HUDEP-2 (cell line): ENCODE data around the gene EIF3L.

Experiments
- DNase-seq, 76 experiments: peaks; one replicate each; lab custom pipeline; 2025; ENCODE audit not compliant: unreplicated experiment in 76 of 76; lab: John Stamatoyannopoulos, UW

EIF3L gene

DNA sequence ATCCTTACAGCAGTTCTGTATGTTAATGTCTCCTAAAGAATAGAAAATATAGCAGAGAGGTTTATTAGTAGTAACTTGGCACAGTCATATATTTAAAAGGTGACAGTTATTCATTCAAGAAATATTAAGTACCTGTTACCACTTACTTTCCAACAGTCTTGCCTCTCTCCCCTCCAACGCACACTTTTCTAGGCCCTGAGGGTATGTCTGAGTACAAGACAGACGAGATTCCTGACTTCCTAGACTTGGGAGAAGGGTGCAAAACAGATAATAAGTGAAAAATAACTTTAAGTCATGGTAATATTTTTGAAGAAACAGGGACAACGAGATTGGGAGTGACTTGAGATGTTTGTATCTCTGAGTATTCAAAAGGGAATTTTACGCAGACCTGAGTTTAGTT is 1.6 kb downstream of the EIF3L start:
- no peak for DNase-seq

DNA sequence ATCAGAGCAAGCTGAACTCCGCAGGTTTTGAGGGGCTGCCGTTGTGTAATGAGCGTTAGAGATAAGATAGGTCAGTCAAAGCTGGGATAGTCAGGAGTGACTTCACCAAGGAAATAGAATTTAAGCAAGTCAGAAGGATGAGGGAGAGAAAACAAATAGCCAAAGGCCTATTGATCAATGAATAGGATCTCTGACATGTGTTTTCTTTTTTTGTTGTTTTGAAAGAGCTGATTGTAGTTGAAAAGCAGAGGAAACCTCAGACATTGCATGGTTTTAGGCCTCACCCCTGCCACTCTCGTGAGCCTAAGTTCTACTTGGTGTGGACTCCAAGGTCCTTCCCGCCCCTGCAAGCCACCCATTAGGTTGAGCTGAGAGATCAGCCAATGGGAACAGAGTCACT is 3.2 kb downstream of the EIF3L start:
- no peak for DNase-seq

DNA sequence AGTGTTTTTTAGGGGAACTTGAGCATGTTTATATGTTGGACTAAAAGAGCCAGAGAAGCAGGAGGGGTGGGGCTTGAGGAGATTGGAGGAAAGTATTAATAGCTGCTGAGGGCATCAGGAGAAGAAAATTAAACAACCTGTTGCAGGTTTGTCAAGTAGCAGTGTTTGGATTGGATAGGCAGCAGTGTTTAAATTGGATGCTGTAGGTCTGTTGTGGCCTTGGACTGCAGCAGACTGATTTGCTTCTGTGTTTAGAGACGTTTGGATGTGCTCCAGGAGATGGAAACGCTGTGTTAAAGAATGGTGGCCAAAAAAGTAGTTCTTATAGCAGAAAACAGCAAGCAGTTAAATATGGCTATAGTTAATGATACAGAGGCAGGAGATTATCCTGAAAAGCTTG is 5.7 kb downstream of the EIF3L start:
- no peak for DNase-seq

GRCh38 chr22:37855462-37855861 is 6.2 kb downstream of the EIF3L start:
- no peak for DNase-seq

DNA sequence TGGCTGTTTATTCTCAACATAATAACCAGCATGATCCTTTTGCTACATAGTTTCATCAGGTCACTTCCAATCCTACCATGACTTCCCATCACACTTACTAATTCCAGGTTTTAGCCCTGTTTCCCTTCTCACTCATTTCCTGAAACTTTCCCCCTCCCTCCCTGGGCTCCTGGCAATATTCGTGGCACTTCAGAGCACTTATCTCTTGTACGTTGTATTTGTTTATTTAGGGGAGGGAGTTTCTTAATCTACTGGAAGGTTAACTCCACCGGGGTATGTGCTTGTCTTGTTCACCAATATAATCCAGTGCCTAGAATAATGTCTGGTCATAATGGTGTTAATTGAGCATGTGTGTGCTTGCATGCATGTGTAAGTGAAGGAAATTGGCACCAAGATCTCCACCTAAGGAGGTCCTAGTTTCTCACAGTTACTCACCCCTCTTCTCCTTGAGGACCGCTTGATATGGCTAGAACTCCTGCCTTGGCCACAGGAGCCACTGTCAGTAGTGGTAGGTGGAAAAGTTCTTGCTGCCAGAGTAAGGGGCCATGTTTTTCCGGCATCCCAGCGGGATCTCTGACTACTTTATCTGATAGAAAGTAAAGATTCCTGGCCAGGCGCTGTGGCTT is 11.7 kb downstream of the EIF3L start:
- DNase-seq, result no peak

GRCh38 chr22:37862570-37863325 is 13.5 kb downstream of the EIF3L start:
- DNase-seq, result no peak

DNA sequence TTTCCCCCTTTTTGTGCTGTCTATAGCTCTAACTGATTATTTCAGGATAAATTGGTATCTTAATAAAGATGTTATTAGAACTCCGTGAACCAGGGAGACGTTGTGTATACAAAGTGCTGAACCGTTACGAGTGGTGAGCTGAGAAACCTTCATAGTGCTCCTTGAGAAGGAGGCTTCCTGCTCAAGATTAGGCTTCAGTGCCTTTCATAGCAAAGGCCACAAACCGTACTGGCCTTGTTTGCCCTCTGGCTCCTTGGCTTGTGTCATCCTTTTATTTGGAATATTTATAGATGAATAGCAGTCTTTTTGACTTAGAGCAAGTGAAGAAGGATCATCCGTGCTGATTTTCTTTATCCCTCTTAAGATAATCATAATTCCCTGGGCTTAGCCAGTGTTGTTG is 16.3 kb downstream of the EIF3L start:
- no peak for DNase-seq

- DNase-seq, result no peak
Measured at GRCh38 chr22:37870273-37870672, 21.1 kb downstream of the EIF3L start.

GRCh38 chr22:37880668-37881440 is 31.6 kb downstream of the EIF3L start:
- no peak for DNase-seq

GRCh38 chr22:37884420-37884819 is 35.2 kb downstream of the EIF3L start:
- DNase-seq, result no peak

- DNase-seq, result no peak
Measured at GRCh38 chr22:37887584-37888378, 38.6 kb downstream of the EIF3L start.

- no peak for DNase-seq
Measured at GRCh38 chr22:37891926-37892325, 42.7 kb downstream of the EIF3L start.

DNA sequence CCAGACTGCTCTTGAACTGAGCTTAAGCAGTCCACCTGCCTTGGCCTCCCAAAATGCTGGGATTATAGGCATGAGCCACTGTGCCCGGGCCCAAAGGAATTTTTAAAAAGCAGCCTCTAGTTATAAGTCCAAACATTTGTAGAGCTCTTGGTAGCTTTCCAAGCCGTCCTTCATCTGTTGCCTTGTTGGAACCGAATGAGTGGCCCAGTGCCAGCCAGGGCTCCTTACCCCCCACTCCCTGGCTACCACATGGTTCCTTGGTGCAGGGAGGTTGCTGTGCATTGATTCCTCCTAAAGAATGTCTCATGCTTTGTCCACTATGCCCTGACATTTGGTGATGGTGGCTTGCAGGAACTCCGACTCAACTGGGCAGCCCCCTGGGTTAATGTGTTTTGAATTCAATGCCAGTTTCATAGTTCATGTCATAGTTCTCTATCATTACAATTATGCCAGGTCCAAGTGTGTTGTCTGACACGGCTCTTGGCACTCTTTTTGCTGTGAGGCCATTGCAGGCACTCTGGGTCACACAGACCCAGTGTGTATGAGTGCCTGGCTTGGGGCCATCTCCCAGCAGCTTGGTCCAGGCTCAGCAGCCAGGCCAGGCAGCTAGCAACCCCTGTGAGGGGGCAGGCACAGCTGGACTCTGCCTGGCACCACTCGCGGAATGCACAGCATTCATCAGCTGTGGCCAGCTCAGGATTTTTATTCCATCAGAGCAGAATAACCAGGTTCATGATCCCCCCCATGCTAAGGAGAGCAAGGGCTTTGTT is 43.5 kb downstream of the EIF3L start:
- no peak for DNase-seq

DNA sequence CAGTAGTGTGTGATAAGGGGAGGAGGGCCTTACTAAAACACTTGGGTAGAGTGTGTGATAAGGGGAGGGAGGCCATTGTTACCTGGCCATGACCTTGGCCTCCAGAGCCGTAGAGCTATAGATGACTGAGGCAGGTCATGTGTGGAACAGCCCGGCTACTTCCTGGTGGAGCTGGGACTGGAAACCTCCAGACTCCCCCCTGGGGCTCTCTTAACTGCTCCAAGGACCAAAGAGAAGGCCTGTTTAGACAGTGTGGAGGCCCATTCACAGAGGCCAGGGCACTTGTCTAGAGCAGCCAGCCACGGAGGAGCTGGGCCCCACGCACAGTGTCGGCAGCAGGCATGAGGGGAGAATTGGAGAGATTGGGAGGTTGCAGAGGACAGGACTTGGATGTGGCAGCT is 44.4 kb downstream of the EIF3L start:
- DNase-seq, result no peak

- DNase-seq, result no peak
Measured at GRCh38 chr22:37894939-37895670, 45.9 kb downstream of the EIF3L start.

DNA sequence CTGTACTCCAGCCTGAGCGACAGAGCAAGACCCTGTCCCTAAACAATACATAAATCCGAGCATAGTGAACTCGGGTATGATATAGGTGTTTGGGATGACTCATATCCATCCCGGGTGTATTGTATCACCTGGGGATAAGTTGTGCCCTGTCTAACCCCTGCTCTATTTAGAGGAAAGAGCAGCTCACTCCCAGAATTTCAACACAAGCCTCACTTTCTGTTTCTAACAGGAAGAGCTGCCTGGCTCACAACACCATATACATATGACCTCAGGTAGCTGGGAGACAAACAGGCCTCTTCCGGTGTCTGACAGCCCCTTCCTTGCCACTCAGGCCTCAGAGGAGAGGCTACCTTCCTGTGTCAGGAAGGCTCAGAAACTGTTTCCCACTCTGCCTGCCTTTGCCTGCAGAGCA is 47.0 kb downstream of the EIF3L start:
- DNase-seq, result no peak

- DNase-seq, result no peak
Measured at GRCh38 chr22:37896939-37897338, 47.7 kb downstream of the EIF3L start.

DNA sequence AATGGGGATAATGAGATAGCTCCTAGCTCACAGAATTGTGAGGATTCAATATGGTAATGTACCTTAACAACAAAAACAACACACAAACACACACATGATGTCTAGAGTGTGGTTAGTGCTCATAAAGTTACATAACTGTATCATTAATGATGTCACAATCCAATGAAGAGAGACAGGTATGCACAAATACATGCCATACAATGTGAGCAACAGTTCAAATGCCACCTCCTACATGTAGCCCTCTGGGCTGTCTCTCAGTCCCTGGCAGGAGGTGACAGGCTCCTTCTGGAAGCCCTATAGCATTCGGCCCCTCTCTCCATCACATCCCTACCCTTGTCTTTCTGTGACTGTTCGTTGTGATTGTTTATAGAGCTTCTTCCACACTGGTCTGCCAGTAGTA is 48.6 kb downstream of the EIF3L start:
- DNase-seq, result no peak

DNA sequence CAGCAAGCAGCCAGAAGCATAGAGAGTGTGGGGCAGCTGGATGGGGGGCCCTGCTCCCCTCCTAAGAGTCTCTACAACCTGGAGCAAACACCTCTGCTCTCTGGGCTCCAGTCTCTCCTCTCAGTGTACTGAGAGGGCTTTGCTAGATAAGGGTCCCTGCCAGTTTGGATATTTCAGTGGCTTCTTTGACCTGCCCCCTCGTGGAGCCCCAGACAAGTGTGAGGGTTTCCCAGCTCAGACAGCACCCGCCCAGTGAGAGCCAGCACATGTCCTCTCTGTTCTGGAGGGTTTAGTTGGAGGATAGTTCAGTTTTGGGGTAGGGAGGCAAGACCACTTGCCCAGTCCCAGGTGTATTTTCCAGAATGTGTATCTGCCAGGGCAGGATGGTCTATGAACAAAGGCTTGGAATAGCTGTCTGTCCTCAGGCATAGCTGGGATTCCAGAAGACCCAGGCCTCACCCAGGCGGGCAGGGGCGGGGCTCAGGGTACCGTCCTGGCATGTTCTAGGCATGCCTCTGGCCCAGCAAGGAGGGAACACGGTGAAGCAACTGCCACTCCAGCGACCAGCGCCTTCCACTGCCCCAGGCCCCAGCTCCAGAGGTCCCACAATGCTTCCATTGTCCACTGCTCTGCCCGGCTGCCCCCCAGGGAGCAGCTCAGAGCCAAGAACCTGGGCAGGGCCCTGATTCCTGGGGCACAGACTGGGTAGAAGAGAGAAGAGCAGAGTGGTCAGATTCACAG is 49.4 kb downstream of the EIF3L start:
- DNase-seq, result peak in 5 of 76 experiments; percentile 3 to 23 (median 17)
